Measurements from ENCODE around the gene ZNF516. TPM values are rescaled to one million over a fixed set of nuclear protein-coding genes. Genes with fewer than 3 reads are reported as not detected.

The ZNF516 gene
- total and polyA plus RNA-seq, 10 of the 15 experiments (the other 5 are each of a cell fraction or from before 2014, with no cell fraction given): 2.0 to 32.0 (median 8.3) TPM

DNA sequence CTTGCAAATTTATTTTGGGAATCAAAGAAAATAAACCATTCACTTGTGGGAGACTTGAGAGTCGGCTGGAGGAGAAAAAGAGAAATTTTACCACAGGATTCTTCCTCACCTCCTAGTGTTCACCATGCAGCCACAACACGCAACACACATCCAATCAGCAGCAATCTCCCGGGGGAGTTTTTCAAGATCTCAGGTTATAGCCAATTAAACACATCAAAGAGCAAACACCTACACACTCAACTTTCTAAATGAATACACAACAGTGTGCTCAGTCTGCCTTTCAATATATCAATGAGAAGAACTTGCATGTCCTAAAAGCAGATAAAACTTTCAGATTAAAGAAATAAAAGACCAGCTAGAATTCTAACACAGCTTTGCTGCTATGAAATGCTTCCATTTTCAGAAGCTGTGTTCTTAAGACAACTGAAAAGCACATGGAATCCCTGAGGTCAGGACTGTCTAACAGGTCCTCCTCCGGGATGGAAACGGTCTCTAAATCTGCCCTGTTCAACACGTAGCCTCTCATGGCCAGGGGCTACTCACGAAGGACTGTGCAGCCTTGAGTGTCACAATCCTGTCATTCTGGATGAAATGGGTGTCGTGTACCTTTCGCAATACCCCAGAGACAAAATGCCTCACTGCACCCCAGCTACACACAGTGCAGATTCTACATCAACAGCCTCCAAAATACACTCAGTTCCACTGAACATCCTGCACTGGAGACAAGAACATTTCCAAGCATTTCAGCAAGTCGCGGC is 84.2 kb downstream of the ZNF516 start (continued):
- TF ChIP-seq, protein P1, sequence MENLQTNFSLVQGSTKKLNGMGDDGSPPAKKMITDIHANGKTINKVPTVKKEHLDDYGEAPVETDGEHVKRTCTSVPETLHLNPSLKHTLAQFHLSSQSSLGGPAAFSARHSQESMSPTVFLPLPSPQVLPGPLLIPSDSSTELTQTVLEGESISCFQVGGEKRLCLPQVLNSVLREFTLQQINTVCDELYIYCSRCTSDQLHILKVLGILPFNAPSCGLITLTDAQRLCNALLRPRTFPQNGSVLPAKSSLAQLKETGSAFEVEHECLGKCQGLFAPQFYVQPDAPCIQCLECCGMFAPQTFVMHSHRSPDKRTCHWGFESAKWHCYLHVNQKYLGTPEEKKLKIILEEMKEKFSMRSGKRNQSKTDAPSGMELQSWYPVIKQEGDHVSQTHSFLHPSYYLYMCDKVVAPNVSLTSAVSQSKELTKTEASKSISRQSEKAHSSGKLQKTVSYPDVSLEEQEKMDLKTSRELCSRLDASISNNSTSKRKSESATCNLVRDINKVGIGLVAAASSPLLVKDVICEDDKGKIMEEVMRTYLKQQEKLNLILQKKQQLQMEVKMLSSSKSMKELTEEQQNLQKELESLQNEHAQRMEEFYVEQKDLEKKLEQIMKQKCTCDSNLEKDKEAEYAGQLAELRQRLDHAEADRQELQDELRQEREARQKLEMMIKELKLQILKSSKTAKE (IDR thresholded peaks at IDR 0.05; ENCODE audit: low read depth, poor library complexity, severe bottlenecking): peak; percentile 70
- TF ChIP-seq SP1 (IDR thresholded peaks at IDR 0.05; ENCODE audit: low read depth, low read length) (no peak), BMI1 (IDR thresholded peaks at IDR 0.05; ENCODE audit: borderline replicate concordance) (peak; percentile 66; the same call in 1 of the 2 replicates), NRF1 (conservative IDR thresholded peaks at IDR 0.05; ENCODE audit: low read depth, low read length) (no peak), ATF7 (IDR thresholded peaks at IDR 0.05; ENCODE audit: low read depth) (peak; percentile 48; the same call in 1 of the 2 replicates), JUNB (IDR thresholded peaks at IDR 0.05) (peak; percentile 91), RAD51 (IDR thresholded peaks at IDR 0.05) (no peak), SMAD1 (IDR thresholded peaks at IDR 0.05; ENCODE audit: low read depth, partially characterized antibody) (peak; percentile 29), RUNX3 (IDR thresholded peaks at IDR 0.05; ENCODE audit: low read length) (peak; percentile 85), ASH2L (IDR thresholded peaks at IDR 0.05; ENCODE audit: borderline replicate concordance, low read depth) (no peak), BHLHE40 (IDR thresholded peaks at IDR 0.05; ENCODE audit: borderline replicate concordance in 1 of 2, low read depth in 2 of 2, low read length in 1 of 2) (peak; percentile 33 to 55; a peak in 2 of 4 replicates), MEF2A (IDR thresholded peaks at IDR 0.05; ENCODE audit: insufficient read depth, low read depth, low read length) (0 out of 2 replicates have a peak, but pooled peaks have one; percentile 16), POU2F2 (IDR thresholded peaks at IDR 0.05; ENCODE audit: borderline replicate concordance, low read depth, low read length) (no peak), POLR2AphosphoS2 (IDR thresholded peaks at IDR 0.05; ENCODE audit: low read depth, low read length) (no peak), DPF2 (IDR thresholded peaks at IDR 0.05) (peak; percentile 84), IRF4 (IDR thresholded peaks at IDR 0.05; ENCODE audit: low read depth, low read length) (peak; percentile 89; the same call in 1 of the 2 replicates), EZH2 (IDR thresholded peaks at IDR 0.05; ENCODE audit: borderline replicate concordance, control insufficient read depth, low read depth, low read length) (no peak), PAX5 (IDR thresholded peaks at IDR 0.05; ENCODE audit: borderline replicate concordance, low read depth, low read length) (0 out of 2 replicates have a peak, but pooled peaks have one; percentile 11), MXI1 (IDR thresholded peaks at IDR 0.05; ENCODE audit: low read depth, low read length) (no peak), TBL1XR1 (IDR thresholded peaks at IDR 0.05; ENCODE audit: low read depth, low read length) (no peak), MTA2 (IDR thresholded peaks at IDR 0.05; ENCODE audit: low read depth) (peak; percentile 97), BCL11A (IDR thresholded peaks at IDR 0.05; ENCODE audit: low read depth, low read length) (peak; percentile 80), KDM1A (IDR thresholded peaks at IDR 0.05; ENCODE audit: borderline replicate concordance) (no peak), HCFC1 (IDR thresholded peaks at IDR 0.05; ENCODE audit: low read length) (no peak), EED (IDR thresholded peaks at IDR 0.05; ENCODE audit: low read depth) (no peak), SMC3 (IDR thresholded peaks at IDR 0.05; ENCODE audit: borderline replicate concordance, low read length) (no peak)
- TF ChIP-seq, protein P2, sequence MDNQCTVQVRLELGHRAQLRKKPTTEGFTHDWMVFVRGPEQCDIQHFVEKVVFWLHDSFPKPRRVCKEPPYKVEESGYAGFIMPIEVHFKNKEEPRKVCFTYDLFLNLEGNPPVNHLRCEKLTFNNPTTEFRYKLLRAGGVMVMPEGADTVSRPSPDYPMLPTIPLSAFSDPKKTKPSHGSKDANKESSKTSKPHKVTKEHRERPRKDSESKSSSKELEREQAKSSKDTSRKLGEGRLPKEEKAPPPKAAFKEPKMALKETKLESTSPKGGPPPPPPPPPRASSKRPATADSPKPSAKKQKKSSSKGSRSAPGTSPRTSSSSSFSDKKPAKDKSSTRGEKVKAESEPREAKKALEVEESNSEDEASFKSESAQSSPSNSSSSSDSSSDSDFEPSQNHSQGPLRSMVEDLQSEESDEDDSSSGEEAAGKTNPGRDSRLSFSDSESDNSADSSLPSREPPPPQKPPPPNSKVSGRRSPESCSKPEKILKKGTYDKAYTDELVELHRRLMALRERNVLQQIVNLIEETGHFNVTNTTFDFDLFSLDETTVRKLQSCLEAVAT (IDR thresholded peaks at IDR 0.05): peak; percentile 45; the same call in 1 of the 2 replicates
- TF ChIP-seq, protein P3, sequence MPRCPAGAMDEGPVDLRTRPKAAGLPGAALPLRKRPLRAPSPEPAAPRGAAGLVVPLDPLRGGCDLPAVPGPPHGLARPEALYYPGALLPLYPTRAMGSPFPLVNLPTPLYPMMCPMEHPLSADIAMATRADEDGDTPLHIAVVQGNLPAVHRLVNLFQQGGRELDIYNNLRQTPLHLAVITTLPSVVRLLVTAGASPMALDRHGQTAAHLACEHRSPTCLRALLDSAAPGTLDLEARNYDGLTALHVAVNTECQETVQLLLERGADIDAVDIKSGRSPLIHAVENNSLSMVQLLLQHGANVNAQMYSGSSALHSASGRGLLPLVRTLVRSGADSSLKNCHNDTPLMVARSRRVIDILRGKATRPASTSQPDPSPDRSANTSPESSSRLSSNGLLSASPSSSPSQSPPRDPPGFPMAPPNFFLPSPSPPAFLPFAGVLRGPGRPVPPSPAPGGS (IDR thresholded peaks at IDR 0.05; ENCODE audit: borderline replicate concordance, insufficient read depth, low read depth, low read length, poor library complexity, severe bottlenecking): no peak

Measured in GM12878 (cell line).